HG02759 (cell line): ENCODE data around the gene MED22.
"Not testable (repeated sequence)": the region's sequence is repeated elsewhere in the genome, so short reads cannot be mapped to it uniquely, and the experiment has no call there.

Experiments used
- ATAC-seq: cut with Tn5 transposase; IDR thresholded peaks from one replicate; pipeline ENCODE4 v1.9.1; 2021; ENCODE audit warnings: mild to moderate bottlenecking, moderate library complexity; ENCODE audit not compliant: unreplicated experiment

Gene MED22

GRCh38 chr9:133377280-133377679, 29.3 kb upstream of the MED22 start:
- ATAC-seq = not testable (repeated sequence)

- peak; percentile 89 for ATAC-seq
Measured at GRCh38 chr9:133375724-133376654, 28.1 kb upstream of the MED22 start, which contains the start of the genes STKLD1 and SURF4. TSS of gene STKLD1 (plus strand) at chr9:133376366. CDS start at chr9:133376474, 108 bp downstream. TSS of gene SURF4 (minus strand) at chr9:133376060. CDS start at chr9:133375969, 91 bp downstream.

- peak; percentile 23 for ATAC-seq
Measured at GRCh38 chr9:133375116-133375723, 27.3 kb upstream of the MED22 start.

- no peak for ATAC-seq
Measured at GRCh38 chr9:133374612-133375115, 26.7 kb upstream of the MED22 start.

GRCh38 chr9:133372144-133372543, 24.2 kb upstream of the MED22 start:
- ATAC-seq = no peak

- no peak for ATAC-seq
Measured at GRCh38 chr9:133371261-133371711, 23.4 kb upstream of the MED22 start.

GRCh38 chr9:133370685-133371084, 22.8 kb upstream of the MED22 start:
- ATAC-seq = no peak

- ATAC-seq = no peak
Measured at GRCh38 chr9:133369933-133370332, 22.0 kb upstream of the MED22 start.

GRCh38 chr9:133369422-133369821, 21.5 kb upstream of the MED22 start:
- no peak for ATAC-seq

GRCh38 chr9:133368249-133368881, 20.4 kb upstream of the MED22 start:
- no peak for ATAC-seq

GRCh38 chr9:133367778-133368177, 19.8 kb upstream of the MED22 start:
- ATAC-seq = no peak

GRCh38 chr9:133367221-133367620, 19.3 kb upstream of the MED22 start:
- ATAC-seq = no peak

- no peak for ATAC-seq
Measured at GRCh38 chr9:133366435-133366834, 18.5 kb upstream of the MED22 start.

GRCh38 chr9:133362359-133363044, 14.6 kb upstream of the MED22 start:
- ATAC-seq = no peak

- ATAC-seq = no peak
Measured at GRCh38 chr9:133361507-133362092, 13.7 kb upstream of the MED22 start.

GRCh38 chr9:133360400-133361393, 12.8 kb upstream of the MED22 start:
- ATAC-seq = no peak

GRCh38 chr9:133359399-133360175, 11.7 kb upstream of the MED22 start:
- no peak for ATAC-seq

GRCh38 chr9:133357656-133358055, 9.7 kb upstream of the MED22 start:
- no peak for ATAC-seq
